ENCODE results near the gene CSRNP2.

Gene CSRNP2

GRCh38 chr12:51065530-51065929, 17.9 kb downstream of the CSRNP2 start:
- H3F3A ChIP-seq (ENCODE audit: insufficient read depth, low read length) = peaks cover 5% of the 10 kb centered on the region; the same call in 1 of the 2 replicates
- no peak for DNase-seq
- no peak overlapping the region for H2AFZ ChIP-seq (ENCODE audit: low read length)
- no peak overlapping the region for H3K4me3 ChIP-seq (ENCODE audit: low read length)
- H3K4me1 ChIP-seq (ENCODE audit: low read length) = no peaks in the 10 kb centered on the region
- no peaks in the 10 kb centered on the region for H3K79me2 ChIP-seq (ENCODE audit: low read length)
- no peaks in the 10 kb centered on the region for H3K9me3 ChIP-seq (replicated peaks; ENCODE audit: insufficient read depth, low read length)
- no peaks in the 10 kb centered on the region for H3K27me3 ChIP-seq (replicated peaks; ENCODE audit: insufficient read depth, low read length)
- H3K36me3 ChIP-seq (replicated peaks; ENCODE audit: insufficient read depth, low read length) = no peaks in the 10 kb centered on the region; the same call in 1 of the 2 replicates
- H3K27ac ChIP-seq (ENCODE audit: low read length) = no peak overlapping the region
- no peaks in the 10 kb centered on the region for H3K9me2 ChIP-seq (replicated peaks; ENCODE audit: insufficient read depth, low read length)
- no peak overlapping the region for H3K4me2 ChIP-seq (ENCODE audit: low read depth, low read length)
- H3K9ac ChIP-seq (ENCODE audit: low read length) = no peak overlapping the region
- TF ChIP-seq CTCF (IDR thresholded peaks at IDR 0.05; ENCODE audit: low read length) = no peak
- no peak for TF ChIP-seq EZH2phosphoT487 (IDR thresholded peaks at IDR 0.05; ENCODE audit: low read length)
- TF ChIP-seq EZH2 (optimal IDR thresholded peaks at IDR 0.05; ENCODE audit: low read depth, low read length) = no peak
- no peaks in the 10 kb centered on the region for H4K20me1 ChIP-seq (ENCODE audit: insufficient read depth, low read length)

GRCh38 chr12:51062631-51063397, 20.6 kb downstream of the CSRNP2 start:
- Histone ChIP-seq H3K4me3 (ENCODE audit: low read length) (no peak overlapping the region), H3K4me1 (ENCODE audit: low read length) (no peaks in the 10 kb centered on the region), H3K9me3 (replicated peaks; ENCODE audit: insufficient read depth, low read length) (no peaks in the 10 kb centered on the region), H3K79me2 (ENCODE audit: low read length) (no peaks in the 10 kb centered on the region), H3K9me2 (replicated peaks; ENCODE audit: insufficient read depth, low read length) (no peaks in the 10 kb centered on the region), H3K36me3 (replicated peaks; ENCODE audit: insufficient read depth, low read length) (no peaks in the 10 kb centered on the region; the same call in 1 of the 2 replicates), H2AFZ (ENCODE audit: low read length) (no peak overlapping the region), H3K27me3 (replicated peaks; ENCODE audit: insufficient read depth, low read length) (no peaks in the 10 kb centered on the region), H3K27ac (ENCODE audit: low read length) (no peak overlapping the region), H4K20me1 (ENCODE audit: insufficient read depth, low read length) (no peaks in the 10 kb centered on the region), H3F3A (ENCODE audit: insufficient read depth, low read length) (peaks cover 5% of the 10 kb centered on the region; the same call in 1 of the 2 replicates), H3K9ac (ENCODE audit: low read length) (no peak overlapping the region), H3K4me2 (ENCODE audit: low read depth, low read length) (no peak overlapping the region)
- TF ChIP-seq EZH2phosphoT487 (IDR thresholded peaks at IDR 0.05; ENCODE audit: low read length) (no peak), EZH2 (optimal IDR thresholded peaks at IDR 0.05; ENCODE audit: low read depth, low read length) (no peak), CTCF (IDR thresholded peaks at IDR 0.05; ENCODE audit: low read length) (no peak)
- DNase-seq = no peak

GRCh38 chr12:51059086-51059485, 24.3 kb downstream of the CSRNP2 start:
- no peak overlapping the region for H3K4me2 ChIP-seq (ENCODE audit: low read depth, low read length)
- no peaks in the 10 kb centered on the region for H3F3A ChIP-seq (ENCODE audit: insufficient read depth, low read length)
- H3K9me2 ChIP-seq (replicated peaks; ENCODE audit: insufficient read depth, low read length) = no peaks in the 10 kb centered on the region
- H3K9ac ChIP-seq (ENCODE audit: low read length) = no peak overlapping the region
- DNase-seq = no peak
- no peaks in the 10 kb centered on the region for H3K4me1 ChIP-seq (ENCODE audit: low read length)
- H4K20me1 ChIP-seq (ENCODE audit: insufficient read depth, low read length) = no peaks in the 10 kb centered on the region
- H3K79me2 ChIP-seq (ENCODE audit: low read length) = no peaks in the 10 kb centered on the region
- no peaks in the 10 kb centered on the region for H3K27me3 ChIP-seq (replicated peaks; ENCODE audit: insufficient read depth, low read length)
- H3K36me3 ChIP-seq (replicated peaks; ENCODE audit: insufficient read depth, low read length) = peaks cover 2% of the 10 kb centered on the region
- TF ChIP-seq EZH2 (optimal IDR thresholded peaks at IDR 0.05; ENCODE audit: low read depth, low read length) = no peak
- no peak for TF ChIP-seq EZH2phosphoT487 (IDR thresholded peaks at IDR 0.05; ENCODE audit: low read length)
- no peak for TF ChIP-seq CTCF (IDR thresholded peaks at IDR 0.05; ENCODE audit: low read length)
- H3K4me3 ChIP-seq (ENCODE audit: low read length) = no peak overlapping the region
- no peak overlapping the region for H2AFZ ChIP-seq (ENCODE audit: low read length)
- H3K27ac ChIP-seq (ENCODE audit: low read length) = no peak overlapping the region
- no peaks in the 10 kb centered on the region for H3K9me3 ChIP-seq (replicated peaks; ENCODE audit: insufficient read depth, low read length)
